ENCODE results near the gene RFNG. TPM values are rescaled to one million over a fixed set of nuclear protein-coding genes. Genes with fewer than 3 reads are reported as not detected.

Gene RFNG
- total RNA-seq, 4 donors from 2014 or later, result 33.2 to 92.0 (median 48.8) TPM

GRCh38 chr17:82049521-82049971, 2.1 kb downstream of the RFNG start:
- no peaks in the 10 kb centered on the region for H3K36me3 ChIP-seq
- no peak overlapping the region for H3K4me3 ChIP-seq
- intact Hi-C loops (cut with DNase I; ENCODE audit: low total_unique reads) (no loop called here), in situ Hi-C loops (cut with MboI; ENCODE audit: low pct_ligation_motif_present in 1 of 4, low pct_unique_long_range_greater_than_20kb in 1 of 4, low sequenced_read_pairs in 3 of 4) (loop anchor here in 2 of 4 donors (25.0 kb wide), 1 partner anchor 113 kb away; no protein-coding TSS in a partner anchor)
- TF ChIP-seq POLR2A (IDR thresholded peaks at IDR 0.05) (no peak), POLR2AphosphoS5 (IDR thresholded peaks at IDR 0.05) (no peak), CTCF (IDR thresholded peaks at IDR 0.05) (no peak), EP300 (IDR thresholded peaks at IDR 0.05; ENCODE audit: low read depth) (no peak)
- no peaks in the 10 kb centered on the region for H3K9me3 ChIP-seq
- no peak for DNase-seq
- H3K27ac ChIP-seq, result no peak overlapping the region
- H3K27me3 ChIP-seq, result no peaks in the 10 kb centered on the region
- H3K4me1 ChIP-seq, result peaks cover 12 to 28% (median 27%) of the 10 kb centered on the region in 4 donors
- WGBS, 2 donors (ENCODE audit: low coverage in 1 of 2), result 81% methylated on average over 11 of the region's 16 CpGs; no CpG with 5 or more reads in 1 of the 2 donors

- H3K4me3 ChIP-seq, result no peak overlapping the region
- WGBS, 2 donors (ENCODE audit: low coverage in 1 of 2), result 62 to 85% methylated on average over 3 to 8 of the region's 8 CpGs
- H3K4me1 ChIP-seq, result peaks cover 12 to 28% (median 27%) of the 10 kb centered on the region in 4 donors
- H3K36me3 ChIP-seq, result no peaks in the 10 kb centered on the region
- TF ChIP-seq EP300 (IDR thresholded peaks at IDR 0.05; ENCODE audit: low read depth), result no peak
- no peak for TF ChIP-seq POLR2A (IDR thresholded peaks at IDR 0.05)
- TF ChIP-seq POLR2AphosphoS5 (IDR thresholded peaks at IDR 0.05), result no peak
- TF ChIP-seq CTCF (IDR thresholded peaks at IDR 0.05), result no peak
- intact Hi-C loops (cut with DNase I; ENCODE audit: low total_unique reads) (no loop called here), in situ Hi-C loops (cut with MboI; ENCODE audit: low pct_ligation_motif_present in 1 of 4, low pct_unique_long_range_greater_than_20kb in 1 of 4, low sequenced_read_pairs in 3 of 4) (loop anchor here in 2 of 4 donors (25.0 kb wide), 1 partner anchor 113 kb away; no protein-coding TSS in a partner anchor)
- H3K27me3 ChIP-seq, result no peaks in the 10 kb centered on the region
- DNase-seq, result no peak
- H3K27ac ChIP-seq, result no peak overlapping the region
- no peaks in the 10 kb centered on the region for H3K9me3 ChIP-seq
These were observed 2.5 kb downstream of the RFNG start for GRCh38 chr17:82049106-82049505.

GRCh38 chr17:82048571-82048971, 3.0 kb downstream of the RFNG start:
- H3K36me3 ChIP-seq, result no peaks in the 10 kb centered on the region
- peaks cover 12 to 28% (median 26%) of the 10 kb centered on the region in 4 donors for H3K4me1 ChIP-seq
- H3K27ac ChIP-seq, result no peak overlapping the region
- DNase-seq, result no peak
- intact Hi-C loops (cut with DNase I; ENCODE audit: low total_unique reads) (no loop called here), in situ Hi-C loops (cut with MboI; ENCODE audit: low pct_ligation_motif_present in 1 of 4, low pct_unique_long_range_greater_than_20kb in 1 of 4, low sequenced_read_pairs in 3 of 4) (loop anchor here in 2 of 4 donors (25.0 kb wide), 1 partner anchor 114 kb away; no protein-coding TSS in a partner anchor)
- no peaks in the 10 kb centered on the region for H3K27me3 ChIP-seq
- 88 to 94% methylated on average over 14 to 20 of the region's 20 CpGs for WGBS, 2 donors (ENCODE audit: low coverage in 1 of 2)
- TF ChIP-seq EP300 (IDR thresholded peaks at IDR 0.05; ENCODE audit: low read depth) (no peak), POLR2AphosphoS5 (IDR thresholded peaks at IDR 0.05) (no peak), CTCF (IDR thresholded peaks at IDR 0.05) (no peak), POLR2A (IDR thresholded peaks at IDR 0.05) (no peak)
- H3K4me3 ChIP-seq, result no peak overlapping the region
- H3K9me3 ChIP-seq, result no peaks in the 10 kb centered on the region

- DNase-seq, result no peak
- H3K27me3 ChIP-seq, result no peaks in the 10 kb centered on the region
- no peak overlapping the region for H3K4me3 ChIP-seq
- no peak overlapping the region for H3K27ac ChIP-seq
- H3K36me3 ChIP-seq, result no peaks in the 10 kb centered on the region
- intact Hi-C loops (cut with DNase I; ENCODE audit: low total_unique reads) (no loop called here), in situ Hi-C loops (cut with MboI; ENCODE audit: low pct_ligation_motif_present in 1 of 4, low pct_unique_long_range_greater_than_20kb in 1 of 4, low sequenced_read_pairs in 3 of 4) (loop anchor here in 2 of 4 donors (25.0 kb wide), 1 partner anchor 114 kb away; no protein-coding TSS in a partner anchor)
- WGBS, 2 donors (ENCODE audit: low coverage in 1 of 2), result 92% methylated on average over 24 of the region's 25 CpGs; no CpG with 5 or more reads in 1 of the 2 donors
- no peaks in the 10 kb centered on the region for H3K9me3 ChIP-seq
- peaks cover 12 to 23% (median 21%) of the 10 kb centered on the region in 4 donors for H3K4me1 ChIP-seq
- TF ChIP-seq POLR2AphosphoS5 (IDR thresholded peaks at IDR 0.05) (no peak), EP300 (IDR thresholded peaks at IDR 0.05; ENCODE audit: low read depth) (no peak), CTCF (IDR thresholded peaks at IDR 0.05) (no peak)
These were observed 3.6 kb downstream of the RFNG start for GRCh38 chr17:82047914-82048570.

All from transverse colon (tissue), 4 donors.